IPS-18a (cell line): ENCODE results near the gene CHMP3.
"Not testable (repeated sequence)": the region's sequence is repeated elsewhere in the genome, so short reads cannot be mapped to it uniquely, and the experiment has no call there.

Source experiments
- H3K27ac ChIP-seq: one replicate; pipeline ENCODE4 v1.5.1; 2013; ENCODE audit warnings: low read length
- H3K27me3 ChIP-seq: one replicate; pipeline ENCODE4 v1.6.1; 2013; ENCODE audit warnings: mild to moderate bottlenecking, low read length; ENCODE audit not compliant: control insufficient read depth, insufficient read depth
- H3K36me3 ChIP-seq: one replicate; pipeline ENCODE4 v1.6.1; 2013; ENCODE audit warnings: low read depth, low read length; ENCODE audit not compliant: control insufficient read depth
- H3K4me1 ChIP-seq: one replicate; pipeline ENCODE4 v1.6.1; 2013; ENCODE audit warnings: low read depth, low read length; ENCODE audit not compliant: control insufficient read depth
- H3K4me3 ChIP-seq: one replicate; pipeline ENCODE4 v1.5.1; 2013; ENCODE audit warnings: low read length
- H3K9ac ChIP-seq: one replicate; pipeline ENCODE4 v1.6.1; 2013; ENCODE audit warnings: mild to moderate bottlenecking, low read length, moderate library complexity
- H3K9me3 ChIP-seq: one replicate; pipeline ENCODE4 v1.6.1; 2013; ENCODE audit warnings: low read depth, low read length; ENCODE audit not compliant: control insufficient read depth

The CHMP3 gene

GRCh38 chr2:86499326-86499725 is 63.9 kb downstream of the CHMP3 start:
- Histone ChIP-seq H3K27me3 (no peaks in the 10 kb centered on the region), H3K4me3 (no peak overlapping the region), H3K9me3 (peaks cover 21% of the 10 kb centered on the region), H3K27ac (no peak overlapping the region), H3K36me3 (peaks cover 3% of the 10 kb centered on the region), H3K4me1 (no peaks in the 10 kb centered on the region), H3K9ac (no peak overlapping the region)

- Histone ChIP-seq H3K27me3 (no peaks in the 10 kb centered on the region), H3K9ac (no peak overlapping the region), H3K4me3 (no peak overlapping the region), H3K27ac (no peak overlapping the region), H3K36me3 (peaks cover 3% of the 10 kb centered on the region), H3K9me3 (peaks cover 21% of the 10 kb centered on the region), H3K4me1 (no peaks in the 10 kb centered on the region)
Measured at GRCh38 chr2:86498468-86499260, 64.6 kb downstream of the CHMP3 start.

- not testable (repeated sequence) for H3K4me3 ChIP-seq, H3K4me1 ChIP-seq, H3K9ac ChIP-seq, H3K27ac ChIP-seq, H3K27me3 ChIP-seq
- peaks cover 20% of the 10 kb centered on the region for H3K36me3 ChIP-seq
- H3K9me3 ChIP-seq: peaks cover 20% of the 10 kb centered on the region
Measured at GRCh38 chr2:86496391-86496790, 66.9 kb downstream of the CHMP3 start.

- Histone ChIP-seq H3K27me3 (no peaks in the 10 kb centered on the region), H3K36me3 (peaks cover 43% of the 10 kb centered on the region), H3K27ac (no peak overlapping the region), H3K4me1 (no peaks in the 10 kb centered on the region), H3K9me3 (no peaks in the 10 kb centered on the region), H3K9ac (no peak overlapping the region), H3K4me3 (no peak overlapping the region)
Measured at GRCh38 chr2:86492048-86492453, 71.2 kb downstream of the CHMP3 start.

GRCh38 chr2:86491088-86491487 is 72.2 kb downstream of the CHMP3 start:
- Histone ChIP-seq H3K4me1 (no peaks in the 10 kb centered on the region), H3K36me3 (peaks cover 50% of the 10 kb centered on the region), H3K9ac (no peak overlapping the region), H3K4me3 (no peak overlapping the region), H3K27me3 (no peaks in the 10 kb centered on the region), H3K9me3 (no peaks in the 10 kb centered on the region), H3K27ac (no peak overlapping the region)

GRCh38 chr2:86490245-86490644 is 73.0 kb downstream of the CHMP3 start:
- no peaks in the 10 kb centered on the region for H3K27me3 ChIP-seq
- no peak overlapping the region for H3K4me3 ChIP-seq
- H3K9me3 ChIP-seq: no peaks in the 10 kb centered on the region
- H3K4me1 ChIP-seq: no peaks in the 10 kb centered on the region
- H3K36me3 ChIP-seq: peaks cover 58% of the 10 kb centered on the region
- no peak overlapping the region for H3K9ac ChIP-seq
- H3K27ac ChIP-seq: no peak overlapping the region

- H3K9me3 ChIP-seq: no peaks in the 10 kb centered on the region
- no peak overlapping the region for H3K4me3 ChIP-seq
- no peak overlapping the region for H3K27ac ChIP-seq
- peaks cover 64% of the 10 kb centered on the region for H3K36me3 ChIP-seq
- no peaks in the 10 kb centered on the region for H3K4me1 ChIP-seq
- H3K9ac ChIP-seq: no peak overlapping the region
- H3K27me3 ChIP-seq: no peaks in the 10 kb centered on the region
Measured at GRCh38 chr2:86489542-86489941, 73.7 kb downstream of the CHMP3 start.

- Histone ChIP-seq H3K9ac (no peak overlapping the region), H3K4me1 (no peaks in the 10 kb centered on the region), H3K4me3 (no peak overlapping the region), H3K27me3 (no peaks in the 10 kb centered on the region), H3K27ac (no peak overlapping the region), H3K9me3 (no peaks in the 10 kb centered on the region), H3K36me3 (peaks cover 72% of the 10 kb centered on the region)
Measured at GRCh38 chr2:86488561-86489250, 74.5 kb downstream of the CHMP3 start.

GRCh38 chr2:86487062-86487461 is 76.2 kb downstream of the CHMP3 start:
- no peak overlapping the region for H3K27ac ChIP-seq
- H3K27me3 ChIP-seq: no peaks in the 10 kb centered on the region
- no peaks in the 10 kb centered on the region for H3K9me3 ChIP-seq
- no peak overlapping the region for H3K9ac ChIP-seq
- no peak overlapping the region for H3K4me3 ChIP-seq
- no peaks in the 10 kb centered on the region for H3K4me1 ChIP-seq
- H3K36me3 ChIP-seq: peaks cover 71% of the 10 kb centered on the region

GRCh38 chr2:86485802-86486201 is 77.4 kb downstream of the CHMP3 start:
- Histone ChIP-seq H3K9me3 (no peaks in the 10 kb centered on the region), H3K36me3 (peaks cover 71% of the 10 kb centered on the region), H3K9ac (no peak overlapping the region), H3K27me3 (no peaks in the 10 kb centered on the region), H3K4me1 (no peaks in the 10 kb centered on the region), H3K4me3 (no peak overlapping the region), H3K27ac (no peak overlapping the region)

- H3K27me3 ChIP-seq: no peaks in the 10 kb centered on the region
- no peaks in the 10 kb centered on the region for H3K4me1 ChIP-seq
- H3K9ac ChIP-seq: no peak overlapping the region
- H3K4me3 ChIP-seq: no peak overlapping the region
- H3K27ac ChIP-seq: no peak overlapping the region
- peaks cover 71% of the 10 kb centered on the region for H3K36me3 ChIP-seq
- H3K9me3 ChIP-seq: no peaks in the 10 kb centered on the region
Measured at GRCh38 chr2:86485103-86485502, 78.1 kb downstream of the CHMP3 start.

GRCh38 chr2:86484385-86484784 is 78.9 kb downstream of the CHMP3 start:
- Histone ChIP-seq H3K27ac (no peak overlapping the region), H3K9me3 (no peaks in the 10 kb centered on the region), H3K36me3 (peaks cover 66% of the 10 kb centered on the region), H3K4me3 (no peak overlapping the region), H3K4me1 (no peaks in the 10 kb centered on the region), H3K27me3 (no peaks in the 10 kb centered on the region), H3K9ac (no peak overlapping the region)
